ENCODE measurements around the gene SLC6A20. TPM values are rescaled to one million over a fixed set of nuclear protein-coding genes. Genes with fewer than 3 reads are reported as not detected.

Gene SLC6A20
- polyA plus RNA-seq, 1 donor: 0.37 TPM

DNA sequence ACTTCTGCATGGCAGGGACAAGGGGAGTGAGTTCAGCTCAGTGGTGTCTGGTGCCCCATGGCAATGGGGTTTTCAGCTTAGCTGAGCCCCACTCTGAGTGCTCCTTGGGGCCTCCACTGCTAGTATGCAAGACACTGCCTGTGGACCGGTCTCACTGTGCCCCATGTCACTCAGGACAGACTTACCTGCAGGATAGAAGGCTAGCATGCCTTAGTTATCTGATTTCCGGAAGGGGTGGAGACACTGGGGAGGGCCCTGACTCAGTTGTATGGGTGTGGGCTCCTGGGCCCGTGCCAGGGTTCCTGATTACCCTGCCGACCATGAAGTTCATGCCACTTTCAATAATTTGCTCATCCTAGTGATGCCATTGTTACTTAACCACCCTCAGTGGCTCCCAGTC lies 4.3 kb upstream of the SLC6A20 start:
- DNase-seq: no peak

DNA sequence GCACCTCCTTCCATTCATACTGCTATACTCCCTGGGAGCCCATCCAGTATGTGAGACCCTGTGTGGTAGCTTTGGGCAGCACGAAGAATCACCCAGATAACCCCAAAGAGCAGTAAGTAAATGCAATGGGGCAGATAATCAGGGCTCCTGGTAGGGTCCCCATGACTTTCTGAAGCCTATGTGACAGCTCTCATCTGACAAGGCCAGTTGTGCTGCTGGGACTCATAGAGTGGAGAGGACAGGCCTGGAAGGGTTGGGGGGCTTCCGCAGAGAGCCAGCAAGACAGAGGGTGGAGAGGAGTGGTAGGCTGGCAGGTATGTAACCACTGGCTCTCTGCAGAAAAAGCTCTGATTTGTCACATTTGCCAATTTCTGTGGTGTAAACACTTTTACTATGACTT lies 3.2 kb upstream of the SLC6A20 start:
- no peak for DNase-seq

DNA sequence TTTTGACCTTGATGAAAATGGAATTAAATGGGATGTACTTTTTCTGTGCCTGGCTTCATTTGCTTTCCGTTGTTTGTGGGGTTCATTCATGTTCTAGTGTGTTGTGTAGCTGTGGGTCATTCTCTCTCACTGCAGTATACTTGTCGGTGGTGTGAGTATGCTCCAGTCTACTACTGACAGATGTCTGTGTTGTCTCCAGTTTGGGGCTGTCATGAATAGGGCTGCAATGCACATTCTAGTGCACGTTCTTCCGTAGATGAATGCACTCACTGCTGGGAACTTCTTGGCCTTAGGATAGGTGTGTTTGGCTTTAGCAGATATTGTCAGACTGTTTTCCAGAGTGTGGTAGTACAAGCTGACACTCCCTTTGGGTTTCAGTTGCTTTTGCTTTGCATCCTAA lies 1.7 kb upstream of the SLC6A20 start:
- DNase-seq: no peak

DNA sequence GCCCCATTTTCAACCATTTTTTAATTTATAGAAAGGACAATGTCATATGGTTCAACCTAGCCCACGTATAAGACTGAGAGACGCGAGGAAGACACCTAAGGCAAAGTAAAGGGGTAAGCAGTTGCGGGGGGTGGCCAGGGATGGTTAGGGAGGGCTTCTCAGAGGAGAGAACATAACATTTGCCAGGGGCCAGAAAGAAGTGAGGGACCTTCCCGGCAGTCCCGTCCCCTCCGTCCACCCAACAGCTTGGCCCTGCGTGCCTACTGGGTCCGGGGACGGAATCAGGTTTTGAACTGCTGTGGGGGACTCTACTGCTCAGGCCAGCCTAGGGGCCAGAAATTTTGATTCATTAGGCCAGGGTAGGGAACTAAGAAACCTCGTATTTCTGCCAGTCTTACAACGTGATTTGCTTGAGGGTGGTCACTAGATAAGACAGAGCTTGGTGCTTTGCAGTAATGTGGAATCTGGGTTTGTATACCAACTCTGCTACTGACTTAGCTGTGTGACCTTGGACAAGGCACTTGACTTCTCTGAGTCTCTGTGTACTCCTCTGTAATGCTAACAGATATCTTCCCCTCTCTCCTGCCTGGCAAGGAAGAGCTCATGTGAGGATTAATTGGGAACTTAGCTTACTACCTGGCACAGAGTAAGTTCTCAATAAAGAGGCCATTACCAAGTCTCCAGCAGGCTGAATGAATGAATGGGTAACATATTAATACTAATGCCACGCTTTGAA lies 734 bp upstream of the SLC6A20 start:
- DNase-seq: no peak

DNA sequence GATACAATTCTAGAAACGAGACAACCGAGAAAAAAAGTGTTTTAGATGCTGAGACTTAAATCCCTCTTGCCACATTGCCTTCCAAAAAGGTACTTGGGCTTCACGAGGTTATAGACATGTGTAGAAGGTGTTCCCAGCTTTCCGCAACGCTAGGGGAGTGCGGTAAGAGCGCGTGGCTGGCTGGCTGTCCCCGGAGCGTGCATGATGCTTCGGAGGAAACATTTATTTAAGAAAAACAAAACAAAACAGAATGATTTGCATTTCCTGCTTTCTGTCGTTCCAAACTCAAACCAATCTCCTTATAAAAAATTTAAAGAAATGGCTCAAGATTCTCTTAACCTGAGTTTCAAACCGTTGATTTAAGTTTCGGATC lies 841 bp downstream of the SLC6A20 start:
- peak; percentile 35 for DNase-seq

DNA sequence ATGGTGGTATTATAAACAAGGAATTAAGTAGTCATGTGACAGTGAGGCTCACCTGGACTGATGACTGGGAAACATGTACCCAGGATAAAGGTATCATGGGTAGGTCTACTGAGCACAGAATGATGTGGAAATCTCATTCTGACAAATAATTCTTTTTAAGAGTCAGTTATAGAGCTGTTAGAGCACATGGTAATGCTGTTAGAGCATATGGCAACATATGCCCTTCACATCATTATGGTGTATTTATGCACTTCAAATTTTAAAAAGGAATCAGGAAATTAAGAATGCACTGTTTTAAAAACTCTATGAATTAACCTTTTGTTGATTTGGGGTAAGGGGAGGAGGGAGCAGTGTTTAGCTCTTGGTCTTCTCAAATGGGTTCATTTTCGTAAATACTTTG lies 1.7 kb downstream of the SLC6A20 start:
- DNase-seq: no peak

DNA sequence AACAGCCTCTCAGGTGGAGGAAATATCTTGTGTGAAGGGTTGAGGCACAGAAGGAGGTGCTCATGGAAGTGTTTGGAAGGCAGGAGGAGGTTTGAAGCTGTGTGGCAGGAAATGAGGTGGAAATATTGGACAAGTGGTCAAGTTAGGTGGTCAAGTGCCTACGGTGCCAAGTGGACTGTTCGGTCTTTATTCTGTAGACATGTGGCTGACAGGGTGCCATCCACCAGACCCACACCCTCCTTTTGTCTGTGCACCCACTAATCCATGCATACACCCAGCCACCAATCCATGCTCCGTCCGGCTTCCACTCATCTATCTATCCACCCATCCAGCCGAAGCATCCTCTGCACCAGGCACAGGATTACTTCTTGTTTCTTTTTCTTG lies 2.2 kb downstream of the SLC6A20 start:
- DNase-seq: no peak

DNA sequence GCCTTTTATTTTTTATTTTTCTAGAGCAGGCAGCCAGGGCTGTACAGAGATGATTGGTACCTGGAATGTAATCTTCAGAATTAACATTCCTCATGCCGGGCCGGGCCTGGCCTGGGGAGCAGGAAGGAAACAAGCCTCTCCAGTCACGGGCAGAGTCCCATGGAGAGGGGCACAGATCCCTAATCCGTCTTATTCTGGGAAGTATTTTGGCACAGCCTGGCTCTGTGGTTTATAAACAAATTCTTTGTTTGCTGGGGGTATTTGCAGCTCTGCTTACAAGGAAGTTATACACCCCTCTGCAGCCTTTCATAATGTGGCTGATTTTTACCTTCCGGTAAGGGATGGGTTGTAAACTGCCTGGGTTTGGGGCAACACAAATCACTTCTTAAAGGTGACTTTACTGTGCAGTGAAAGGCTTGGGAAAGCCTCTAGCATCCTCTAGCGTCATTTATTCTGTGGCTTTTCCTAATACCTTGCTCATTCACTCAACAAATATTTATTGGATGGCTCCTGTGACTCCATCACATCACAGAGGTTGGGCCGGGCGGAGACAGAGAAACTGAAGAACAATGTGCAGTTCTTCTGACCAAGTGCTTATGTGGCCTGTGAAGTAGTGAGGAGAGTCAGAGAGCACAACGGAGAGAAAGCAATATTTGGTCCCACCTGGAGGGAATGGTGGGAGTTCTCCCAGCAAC lies 2.7 kb downstream of the SLC6A20 start:
- DNase-seq: no peak

DNA sequence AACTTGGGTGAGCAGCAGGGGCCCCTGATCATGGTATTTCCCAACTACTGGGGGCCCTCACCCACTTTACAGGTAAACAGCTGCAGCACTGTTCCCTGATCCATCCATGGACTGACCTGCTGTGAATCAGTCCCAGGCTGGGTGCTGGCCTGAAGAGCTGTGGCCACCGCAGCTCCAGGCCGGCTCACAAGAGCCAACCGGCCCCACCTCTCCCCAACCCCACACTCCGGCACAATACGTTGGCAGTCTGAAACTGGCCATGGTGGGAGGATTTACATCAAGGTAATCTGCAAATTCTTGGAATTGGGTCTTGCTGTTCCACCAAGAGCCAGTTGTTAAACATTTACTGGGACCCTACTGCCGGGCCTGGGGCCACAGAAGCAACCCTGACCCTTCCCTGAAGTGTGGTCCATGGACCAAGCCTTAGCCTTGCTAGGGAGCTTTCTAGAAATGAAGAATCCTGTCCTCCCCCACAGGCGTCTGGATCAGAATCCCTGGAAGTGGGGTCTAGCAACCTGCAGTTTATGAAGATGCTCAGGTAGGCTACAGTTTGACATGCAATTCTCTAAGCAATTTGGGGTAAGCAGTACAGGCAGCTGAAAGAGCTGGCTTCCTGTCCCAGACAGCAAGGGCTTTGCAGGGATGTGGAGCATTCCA lies 3.7 kb downstream of the SLC6A20 start:
- no peak for DNase-seq

DNA sequence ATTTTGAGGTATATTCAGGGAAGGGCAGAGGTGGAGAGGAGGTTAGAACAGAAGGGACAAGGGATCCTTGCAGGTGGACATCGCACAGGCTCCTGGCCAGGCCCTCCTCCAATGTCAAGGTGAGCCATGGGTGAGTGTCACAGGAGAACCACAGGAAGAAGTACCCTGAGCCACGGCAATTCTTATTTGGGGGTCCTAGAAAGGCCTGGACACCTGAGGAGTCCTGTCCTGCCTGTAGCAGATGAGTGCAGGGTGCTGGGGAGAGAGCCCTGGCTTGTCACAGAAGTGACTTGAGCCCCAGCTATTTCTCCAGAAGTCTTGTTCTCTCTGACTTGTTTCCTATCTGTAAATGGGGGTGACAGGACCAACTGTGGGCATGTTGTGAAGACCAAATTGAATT lies 4.3 kb downstream of the SLC6A20 start:
- no peak for DNase-seq

DNA sequence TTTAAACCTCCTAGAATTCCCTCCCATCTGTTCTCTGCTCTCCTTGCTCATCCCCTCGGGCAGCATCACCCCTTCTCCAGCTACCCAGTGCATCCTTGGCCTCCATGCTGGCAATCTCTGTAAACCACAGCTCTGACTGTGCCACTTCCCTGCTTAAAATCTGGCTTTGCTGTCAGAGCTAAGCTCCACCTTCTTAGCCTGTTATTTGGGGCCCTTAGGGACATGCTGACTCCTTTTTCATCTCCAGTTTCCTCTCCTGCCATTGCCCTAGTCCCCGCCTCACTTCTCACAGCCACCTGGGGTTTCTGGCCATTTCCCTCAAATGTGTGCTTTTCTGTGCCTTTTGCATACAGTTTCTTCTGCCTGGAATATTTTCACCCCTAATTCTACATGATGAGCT lies 5.7 kb downstream of the SLC6A20 start:
- no peak for DNase-seq

DNA sequence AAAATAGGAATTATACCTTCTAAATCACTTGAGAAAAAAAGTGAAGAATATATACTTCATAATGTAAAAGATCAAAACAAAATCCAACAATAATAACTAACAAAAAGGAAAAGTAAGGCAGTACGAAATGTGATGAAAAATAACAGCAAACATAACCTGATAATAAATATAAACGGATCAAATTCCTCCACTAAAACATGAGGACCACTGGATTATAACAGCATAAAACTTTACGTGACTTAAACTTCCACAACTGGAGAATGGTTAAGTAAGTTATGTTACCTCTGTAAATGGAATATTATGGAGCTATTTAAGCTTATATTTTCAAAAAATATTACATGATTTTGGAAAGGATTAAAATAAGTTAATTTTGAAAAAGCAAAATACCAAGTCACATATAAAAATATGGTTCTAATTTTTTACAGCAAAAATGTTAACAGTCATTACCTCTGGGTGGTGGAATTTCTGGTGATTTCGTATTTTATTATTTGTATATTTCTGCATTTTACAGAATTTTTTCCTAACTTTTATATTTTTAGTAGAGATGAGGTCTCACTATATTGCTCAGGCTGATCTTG lies 7.0 kb downstream of the SLC6A20 start:
- DNase-seq: no peak

DNA sequence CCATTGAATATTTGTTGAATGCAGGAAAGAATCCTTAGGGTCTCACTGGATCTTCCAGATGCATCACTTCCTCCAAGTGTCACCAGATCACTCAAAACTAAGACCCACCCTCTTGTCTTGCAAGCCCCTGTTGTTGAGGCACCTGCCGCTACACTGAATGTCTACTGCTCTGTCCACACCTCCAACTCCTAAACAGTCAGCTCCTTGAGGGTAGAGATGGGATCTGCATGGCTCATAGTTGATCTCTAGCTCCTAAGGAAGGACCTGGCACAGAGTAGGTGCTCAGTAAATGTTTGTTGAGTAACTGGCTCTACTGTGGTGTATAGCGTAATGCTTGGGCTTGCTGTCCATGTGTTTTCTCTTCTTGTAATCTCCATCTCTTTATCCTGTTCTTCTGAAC lies 8.8 kb downstream of the SLC6A20 start:
- no peak for DNase-seq

DNA sequence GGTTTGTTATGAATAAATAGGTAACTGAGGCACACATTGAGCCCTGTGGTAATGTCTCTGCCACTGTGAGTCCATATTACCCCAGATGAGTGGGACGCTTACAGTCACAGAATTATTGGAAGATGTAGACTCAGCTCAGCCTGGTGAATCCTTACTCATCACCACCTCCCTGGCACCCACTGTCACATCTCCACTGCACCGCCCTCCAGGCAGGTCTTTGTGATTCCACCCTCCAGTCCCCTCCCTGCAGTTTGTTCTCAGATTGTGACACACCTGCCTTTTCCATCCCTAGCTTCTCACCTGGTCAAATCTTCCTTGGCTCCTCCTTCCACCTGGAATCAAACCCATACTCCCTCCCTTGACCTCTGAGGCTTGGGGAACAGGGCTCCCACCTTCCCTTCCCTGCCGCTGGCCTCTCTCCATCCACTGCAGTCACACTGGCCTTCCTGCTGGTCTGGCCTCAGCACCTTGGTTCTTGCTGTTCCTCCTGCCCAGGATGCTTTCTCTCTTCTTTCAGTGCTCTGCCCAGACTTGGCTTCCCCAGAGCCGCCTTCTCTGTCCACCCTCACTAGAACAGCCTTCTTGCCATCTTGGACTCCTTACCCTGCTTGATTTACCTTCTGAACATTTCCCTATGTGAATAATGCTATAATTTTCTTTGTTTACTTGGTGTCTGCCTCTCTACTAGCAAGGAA lies 9.4 kb downstream of the SLC6A20 start:
- no peak for DNase-seq

DNA sequence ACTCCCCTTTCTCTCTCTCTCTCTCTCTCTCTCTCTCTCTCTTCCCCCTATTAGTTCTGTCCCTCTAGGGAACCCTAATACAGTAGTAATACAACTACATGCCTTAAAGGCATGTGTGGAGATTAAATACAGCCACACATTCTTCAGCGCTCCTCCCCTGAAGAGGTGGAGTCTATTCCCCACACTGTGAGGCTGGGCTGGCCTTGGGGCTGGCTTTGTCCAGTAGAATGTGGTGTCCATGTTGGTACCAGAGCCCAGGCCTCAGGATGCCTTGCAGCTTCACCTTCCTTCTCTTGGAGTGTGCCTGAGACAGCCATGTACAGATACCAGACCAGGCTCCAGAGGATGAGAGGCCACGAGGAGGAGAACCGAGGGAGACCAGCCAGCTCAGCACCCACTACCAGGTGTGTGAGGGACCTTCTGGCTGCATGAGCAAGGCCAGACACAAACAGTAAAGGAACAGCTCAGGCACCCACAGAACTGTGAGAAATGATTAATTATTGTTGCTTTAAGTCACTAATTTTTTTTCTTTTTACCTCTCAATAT lies 10.7 kb downstream of the SLC6A20 start:
- DNase-seq: no peak

DNA sequence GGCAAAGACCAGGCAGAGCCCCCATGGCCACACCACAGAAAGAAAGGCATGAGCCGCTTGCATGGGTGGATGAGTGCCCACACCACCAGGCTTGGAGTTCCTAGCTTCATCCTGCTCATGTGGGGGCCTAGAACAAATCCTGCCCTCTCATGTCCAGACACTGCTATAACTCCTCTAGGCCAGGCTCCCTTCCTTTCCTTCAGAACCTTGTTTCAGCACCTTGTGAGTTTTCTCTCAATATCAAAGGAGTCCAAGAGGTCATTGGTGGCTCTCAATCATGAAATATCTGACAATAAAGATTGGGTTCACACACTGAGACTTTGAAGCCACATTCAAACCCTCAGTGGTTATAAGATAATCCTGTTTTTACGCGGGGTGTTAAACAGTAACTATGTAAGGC lies 12.7 kb downstream of the SLC6A20 start:
- no peak for DNase-seq

DNA sequence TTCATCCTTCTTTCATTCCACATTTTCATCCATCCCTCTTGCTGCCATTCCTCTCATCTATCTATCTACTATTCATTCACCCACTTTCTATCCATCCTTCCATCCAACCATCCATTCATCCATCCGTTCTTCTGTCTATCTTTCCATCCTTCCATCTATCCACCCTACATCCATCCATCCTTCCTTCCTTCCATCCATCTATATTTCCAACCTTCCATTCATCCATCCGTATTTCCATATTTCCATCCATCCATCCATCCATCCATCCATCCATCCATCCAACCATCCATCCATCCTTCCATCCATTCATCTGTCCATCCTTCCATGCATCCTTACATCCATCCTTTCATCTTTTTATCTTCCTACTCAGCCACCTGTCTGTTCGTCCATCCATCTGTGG lies 14.0 kb downstream of the SLC6A20 start:
- DNase-seq: no peak

DNA sequence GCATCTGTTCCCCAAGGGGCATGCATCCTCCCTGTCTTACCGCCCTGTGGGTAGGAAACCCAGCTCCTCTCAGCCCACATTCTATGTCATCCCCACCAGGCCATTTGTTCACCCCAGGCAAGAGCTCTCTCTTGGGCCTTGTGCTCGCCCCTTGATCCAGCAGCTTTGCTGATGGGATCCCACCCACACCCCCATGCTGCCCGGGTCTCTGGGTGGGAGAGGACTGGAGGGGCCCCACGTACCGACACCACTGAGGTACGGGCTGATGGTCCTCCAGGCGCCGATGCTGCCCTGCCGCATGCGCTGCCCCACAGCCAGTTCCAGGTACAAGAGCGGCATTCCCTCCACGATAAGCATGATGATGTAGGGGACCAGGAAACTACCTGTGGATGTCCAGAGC lies 14.5 kb downstream of the SLC6A20 start:
- DNase-seq: no peak

DNA sequence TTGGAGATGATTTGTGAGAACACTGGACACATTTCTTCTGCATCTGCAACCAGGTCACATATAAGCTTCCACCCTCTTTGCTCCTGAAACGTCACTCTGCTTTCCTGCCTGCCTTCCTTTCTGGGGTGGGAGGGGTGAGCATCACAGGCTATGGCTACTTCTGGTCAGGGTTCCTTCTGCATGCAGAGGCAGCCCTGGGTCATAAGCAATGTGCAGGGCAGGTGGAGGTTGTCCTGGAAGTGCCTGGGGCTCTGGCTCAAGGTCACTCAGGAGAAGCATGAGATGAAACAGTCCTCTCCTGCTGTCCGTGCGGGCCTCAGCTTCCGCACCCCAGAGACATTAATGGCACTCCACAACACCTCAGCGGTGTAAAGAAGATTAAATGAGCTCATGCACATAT lies 15.1 kb downstream of the SLC6A20 start:
- DNase-seq: no peak

DNA sequence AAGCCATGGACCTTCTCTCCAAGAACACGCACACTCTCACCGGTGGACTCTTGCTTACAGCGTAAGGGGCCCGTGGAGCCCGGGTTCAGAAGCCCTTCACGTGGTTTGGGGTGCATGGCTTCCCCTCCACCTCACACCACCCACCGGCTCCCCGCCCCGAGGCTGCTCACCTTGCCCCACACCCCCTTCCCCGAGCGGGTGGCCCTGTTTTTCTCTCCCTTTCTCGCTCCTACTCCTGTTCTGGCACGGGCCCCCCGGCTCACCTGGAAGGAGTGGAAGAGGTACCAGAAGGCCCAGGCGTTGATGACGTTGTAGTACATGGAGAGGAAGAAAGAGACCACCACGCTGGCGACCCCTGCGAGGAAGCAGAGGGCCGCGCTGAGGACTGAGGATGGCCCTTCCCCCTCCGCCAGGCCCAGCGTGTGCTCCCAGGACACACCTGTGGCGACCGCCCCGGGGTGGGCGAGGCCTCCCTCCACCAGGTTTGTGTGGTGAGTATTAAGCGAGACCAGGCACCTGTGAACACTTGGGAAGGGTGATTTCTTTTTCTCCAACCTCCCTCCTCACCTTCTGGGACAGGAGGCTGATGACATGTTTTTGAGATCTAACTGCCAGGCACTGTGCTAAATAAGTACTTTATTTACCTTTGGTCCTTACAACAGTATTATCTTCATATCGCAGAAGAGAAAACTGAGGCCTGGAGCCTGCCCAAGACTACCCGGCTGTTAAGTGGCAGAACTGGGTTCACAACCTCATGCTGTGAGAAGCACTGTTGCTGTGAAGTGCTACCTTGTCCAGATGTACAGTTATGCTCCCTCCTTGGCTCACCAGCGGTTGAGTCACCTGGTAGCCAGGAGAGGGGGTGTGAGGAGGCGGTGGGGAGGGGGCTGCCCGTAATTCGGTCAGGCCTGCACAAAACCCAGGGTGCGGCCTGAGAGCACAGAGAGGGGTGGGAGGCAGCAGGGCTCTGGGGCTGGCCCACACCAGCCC lies 16.3 kb downstream of the SLC6A20 start:
- no peak for DNase-seq

DNA sequence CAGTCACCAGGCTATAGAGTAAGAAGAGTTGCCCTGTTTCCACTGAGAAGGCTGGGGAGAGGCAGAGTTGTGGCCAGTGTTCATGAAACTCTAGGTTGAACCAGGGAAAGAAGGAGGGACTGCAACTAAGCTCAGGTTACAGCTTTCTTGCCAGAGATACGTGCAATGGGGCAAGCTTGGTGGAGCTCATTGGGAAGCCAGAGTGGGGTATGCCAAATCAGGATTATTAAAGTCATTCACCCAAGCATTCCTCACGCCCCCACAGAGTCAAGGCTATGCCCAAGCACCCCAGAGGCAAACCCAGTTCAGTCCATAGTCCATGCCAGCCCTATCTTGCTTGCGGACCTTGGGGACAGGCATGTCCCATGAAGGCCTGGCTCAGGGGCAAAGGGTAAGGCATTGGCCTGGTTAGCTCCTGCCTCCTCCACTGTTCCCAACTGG lies 17.6 kb downstream of the SLC6A20 start:
- DNase-seq: no peak

All from left kidney (tissue), 2 donors.